Umbilical cord (tissue), 2 donors: ENCODE results near the gene RORC. TPM values are rescaled to one million over a fixed set of nuclear protein-coding genes. Genes with fewer than 3 reads are reported as not detected.

Experiments used
- DNase-seq: peaks from one replicate; pipeline ENCODE4 v3.0.0-alpha.2; 2015; ENCODE audit warnings: low spot score
- total RNA-seq: library from RNA; depleted of rRNA; stranded (reverse); fragments of >200 nt; gene quantifications from one replicate; pipeline ENCODE4 v1.2.3, GENCODE V29; 2014; ENCODE audit warnings: low replicate concordance; ENCODE audit not compliant: insufficient read depth

The RORC gene
- total RNA-seq, 1 donor from 2014 or later = 7.0 TPM

GRCh38 chr1:151849126-151849525, 17.5 kb upstream of the RORC start:
- no peak for DNase-seq

DNA sequence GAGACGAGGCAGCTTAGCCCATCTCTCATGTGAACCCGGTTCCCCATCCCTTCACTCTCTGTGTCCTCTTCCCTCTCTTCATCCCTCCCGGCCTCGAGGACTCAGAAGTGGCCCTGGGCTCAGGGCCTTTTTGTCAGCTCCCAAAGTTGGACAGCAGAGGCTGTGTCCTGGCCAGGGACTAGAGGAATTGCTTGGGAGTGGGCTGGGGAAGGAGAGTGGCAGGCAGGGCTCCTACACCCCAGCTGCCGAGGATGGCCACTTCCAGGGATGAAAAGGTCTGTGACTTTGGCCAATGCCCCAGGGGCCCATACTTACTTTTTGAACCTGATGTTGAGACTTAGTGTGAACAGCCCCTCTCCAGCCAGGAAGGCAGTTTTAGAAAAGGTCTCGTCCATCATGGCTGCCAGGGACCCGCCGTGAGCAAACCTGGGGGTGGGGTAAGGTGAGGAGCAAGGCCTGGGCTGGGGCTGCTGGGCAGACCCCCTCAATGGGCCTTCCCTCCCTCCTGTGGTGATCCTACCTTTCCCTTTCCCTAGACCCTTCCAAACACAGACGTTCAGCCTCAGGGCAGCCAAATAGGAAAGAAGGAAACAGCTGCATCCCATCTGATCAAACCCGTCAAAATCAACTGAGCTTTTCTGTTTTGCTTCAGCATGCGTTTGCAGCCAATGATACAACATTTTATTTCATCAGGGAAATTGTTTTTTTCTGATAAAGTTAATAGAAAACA, 16.4 kb upstream of the RORC start:
- DNase-seq = peak; percentile 38

- no peak for DNase-seq
Observed at GRCh38 chr1:151846686-151847237, 15.2 kb upstream of the RORC start.

- no peak for DNase-seq
Observed at GRCh38 chr1:151846062-151846568, 14.5 kb upstream of the RORC start.

- DNase-seq = no peak
Observed at GRCh38 chr1:151843398-151843797, 11.8 kb upstream of the RORC start.

DNA sequence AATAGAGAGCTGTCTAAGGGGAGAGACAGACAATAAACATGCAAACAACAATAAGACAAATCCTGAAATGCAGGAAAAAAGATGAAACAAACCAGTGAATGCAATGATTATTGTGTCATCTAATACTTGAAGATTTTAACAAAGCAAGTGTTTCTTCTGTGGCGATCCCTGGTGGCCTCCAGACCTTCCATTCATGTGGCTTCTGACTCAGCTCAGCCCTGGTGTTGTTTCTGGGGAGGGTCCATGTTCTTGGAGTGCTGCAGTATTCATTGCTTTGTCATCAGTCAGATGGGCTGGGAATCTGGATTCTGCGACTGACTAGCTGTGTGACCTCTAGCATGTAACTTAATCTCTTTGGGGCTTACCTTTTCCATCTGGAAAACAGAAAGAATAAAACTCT, 9.5 kb upstream of the RORC start:
- no peak for DNase-seq

DNA sequence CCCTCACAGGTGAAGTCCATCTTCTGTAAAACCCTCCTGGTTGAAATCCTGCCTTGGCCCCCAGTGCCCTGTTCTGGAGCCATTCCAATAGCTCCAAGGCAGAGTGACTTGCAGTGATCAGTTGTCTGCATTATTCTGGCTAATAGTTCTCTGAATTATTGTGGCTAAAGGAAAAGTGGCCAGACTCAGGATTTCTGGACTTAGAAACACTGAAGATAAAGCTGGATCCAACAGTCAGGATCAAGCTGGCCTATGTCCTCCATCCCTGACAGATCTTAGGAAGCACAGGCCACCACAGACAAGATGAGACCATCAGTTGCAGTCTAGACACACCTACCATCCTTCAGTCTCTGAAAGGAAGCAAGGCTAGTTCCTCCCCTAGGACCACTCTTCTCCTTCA, 8.8 kb upstream of the RORC start:
- no peak for DNase-seq

DNA sequence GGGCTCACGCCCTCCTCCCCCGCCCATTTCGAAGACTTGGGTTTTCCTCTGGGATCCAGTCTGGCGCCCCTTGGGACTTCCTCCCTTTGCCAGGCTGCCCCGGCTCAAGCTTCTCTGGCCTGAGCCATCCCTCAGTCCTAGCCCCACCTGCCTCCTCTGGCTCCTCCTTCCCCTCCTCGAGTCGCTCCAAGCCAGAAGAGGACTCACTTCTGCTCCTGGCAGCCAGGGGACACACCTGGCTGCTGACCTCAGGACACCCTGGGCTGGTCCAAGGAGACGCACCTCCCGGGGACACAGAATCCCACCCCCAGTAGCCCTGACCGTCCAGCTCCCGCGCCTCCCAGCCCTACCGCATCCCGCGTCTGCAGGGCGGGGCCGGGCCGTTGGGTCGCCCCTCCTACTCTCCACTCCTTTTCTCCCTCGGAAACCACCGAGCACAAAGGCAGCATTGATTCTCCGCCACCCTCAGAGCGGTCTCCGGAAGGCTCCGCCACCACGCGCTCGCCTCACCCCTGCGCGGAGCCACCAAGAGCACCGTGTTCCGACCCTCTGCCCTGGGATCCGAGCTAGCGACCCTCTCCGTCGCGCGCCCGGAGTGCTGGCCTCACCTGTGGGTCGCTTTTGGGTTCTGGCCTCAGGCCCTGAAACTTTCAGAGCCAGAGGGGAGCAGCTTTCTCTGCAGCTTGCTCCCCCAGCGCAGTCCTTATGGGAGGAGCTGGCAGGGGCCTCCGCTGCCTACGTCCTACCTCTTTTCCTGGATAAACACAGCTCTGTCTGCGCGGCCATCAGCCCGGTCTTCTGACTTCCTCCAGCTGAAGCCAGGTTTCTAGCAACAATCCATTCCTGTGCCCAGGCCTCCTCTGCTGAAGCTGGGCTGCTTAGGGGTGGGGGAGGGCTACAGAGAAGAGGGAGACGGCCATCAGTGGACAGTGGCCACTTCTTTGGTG, 8.1 kb upstream of the RORC start, which contains the start of gene C2CD4D:
Gene C2CD4D (minus strand): TSS at position 364 of the 947 bp plus-strand sequence. CDS start 831 bp downstream, outside the sequence.
- DNase-seq = no peak

GRCh38 chr1:151839082-151839412, 7.4 kb upstream of the RORC start:
- DNase-seq = no peak

DNA sequence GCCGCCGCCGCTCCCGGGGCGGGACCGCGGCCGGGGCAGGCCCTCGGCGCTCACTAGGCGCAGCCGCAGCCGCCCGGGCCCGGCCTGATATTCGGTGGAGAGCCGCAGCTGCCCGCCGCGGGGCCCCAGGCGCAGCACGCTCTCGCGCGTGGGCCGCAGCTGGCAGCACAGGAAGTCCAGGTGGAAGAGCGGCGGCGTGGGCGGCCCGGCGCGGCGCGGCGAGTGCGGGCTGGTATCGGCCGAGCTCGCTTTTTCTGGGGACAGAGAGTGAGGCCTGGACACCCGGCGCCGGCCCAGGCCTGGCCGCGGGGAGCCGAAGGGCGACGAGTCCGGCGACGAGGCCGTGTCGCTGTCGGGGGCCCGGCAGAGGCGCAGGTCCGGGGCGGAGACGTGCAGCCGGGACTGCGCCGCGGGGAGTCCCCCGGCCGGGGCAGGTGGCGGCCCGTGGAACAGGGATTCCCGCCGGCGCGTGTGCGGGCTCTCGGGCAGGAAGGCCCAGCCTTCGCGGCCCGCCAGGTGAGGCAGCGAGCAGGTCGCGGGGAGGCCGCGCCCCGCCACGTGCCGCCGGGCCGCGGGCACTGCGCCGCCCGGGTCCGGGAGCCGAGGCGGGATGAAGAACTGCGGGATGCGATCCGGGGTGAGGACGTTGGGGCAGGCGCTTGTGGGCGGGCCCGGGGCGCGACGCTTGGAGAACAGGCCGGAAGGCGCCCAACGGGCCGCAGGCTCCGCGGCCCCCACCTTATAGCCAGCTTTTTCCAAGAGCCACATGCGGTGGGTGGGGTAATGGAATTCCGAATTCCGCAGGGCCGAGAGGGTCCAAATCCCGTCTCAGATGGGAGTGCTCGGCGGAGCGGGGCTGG, 6.8 kb upstream of the RORC start:
- no peak for DNase-seq

DNA sequence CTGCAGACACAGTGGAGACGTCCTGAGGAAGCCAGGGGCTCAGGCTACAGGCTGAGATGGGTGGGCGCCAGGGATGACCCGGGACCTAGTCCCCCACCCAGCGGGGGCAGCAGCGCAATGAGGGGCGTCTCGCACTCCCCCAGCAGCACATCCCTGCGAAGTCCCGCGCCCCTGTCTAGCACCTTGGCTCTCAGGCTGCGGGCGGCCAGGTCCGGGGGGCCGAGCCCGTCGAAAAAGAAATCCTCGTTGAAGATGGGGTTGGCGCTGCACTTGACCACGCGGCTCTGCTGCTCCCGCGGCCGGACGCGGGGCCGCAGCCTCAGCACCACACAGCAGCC, 6.3 kb upstream of the RORC start:
- no peak for DNase-seq

- DNase-seq = no peak
Observed at GRCh38 chr1:151837197-151837596, 5.6 kb upstream of the RORC start.

DNA sequence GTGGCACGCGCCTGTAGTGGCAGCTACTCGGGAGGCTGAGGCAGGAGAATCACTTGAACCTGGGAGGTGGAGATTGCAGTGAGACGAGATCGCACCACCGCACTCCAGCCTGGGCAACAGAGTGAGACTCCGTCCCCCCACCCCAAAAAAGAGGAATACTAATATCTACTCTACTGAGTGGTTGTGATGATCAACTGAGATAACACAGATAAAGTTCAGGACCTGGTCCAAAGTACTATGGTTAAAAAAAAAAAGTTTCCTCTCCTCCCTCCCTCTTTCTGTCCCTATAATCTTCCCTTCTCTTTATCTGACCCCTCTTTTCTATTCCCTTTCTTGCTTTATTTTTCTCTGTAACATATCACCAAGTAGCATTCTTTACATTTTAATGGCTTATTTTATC, 4.0 kb upstream of the RORC start:
- no peak for DNase-seq

GRCh38 chr1:151834239-151834638, 2.6 kb upstream of the RORC start:
- DNase-seq = no peak

- no peak for DNase-seq
Observed at GRCh38 chr1:151833172-151833900, 1.7 kb upstream of the RORC start.

DNA sequence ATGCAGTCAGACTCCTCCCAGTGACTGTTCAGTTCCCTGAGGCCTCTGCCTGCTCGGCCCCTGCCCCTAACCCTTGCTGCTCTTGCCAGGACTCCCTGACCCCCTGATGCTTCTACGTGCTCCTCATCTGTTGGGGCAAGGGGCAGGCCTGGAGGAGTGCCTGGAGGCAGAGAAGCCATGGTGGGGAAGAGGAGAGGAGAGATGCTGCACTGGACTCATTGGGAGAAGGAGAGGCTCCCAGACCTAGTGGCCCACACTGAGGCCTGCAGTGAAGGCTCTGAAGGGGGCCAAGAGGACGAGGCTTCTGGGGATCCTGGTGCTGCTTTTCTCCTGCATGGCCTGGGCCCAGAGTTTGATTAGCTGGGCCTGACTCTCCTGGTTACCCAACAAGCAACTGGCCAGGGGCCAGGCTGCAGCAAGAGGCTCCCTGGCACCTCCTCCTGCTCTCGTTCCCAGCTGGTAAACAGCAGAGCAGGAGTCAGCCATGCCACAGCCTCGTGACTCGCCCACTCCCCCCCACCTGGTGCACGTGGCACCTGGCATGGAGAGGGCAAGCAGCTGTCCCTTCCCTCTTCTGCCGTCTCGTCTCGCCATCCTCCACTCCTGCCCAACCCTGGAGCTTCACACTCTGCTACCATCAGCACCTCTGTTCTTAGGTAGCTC, 847 bp upstream of the RORC start:
- DNase-seq = no peak

DNA sequence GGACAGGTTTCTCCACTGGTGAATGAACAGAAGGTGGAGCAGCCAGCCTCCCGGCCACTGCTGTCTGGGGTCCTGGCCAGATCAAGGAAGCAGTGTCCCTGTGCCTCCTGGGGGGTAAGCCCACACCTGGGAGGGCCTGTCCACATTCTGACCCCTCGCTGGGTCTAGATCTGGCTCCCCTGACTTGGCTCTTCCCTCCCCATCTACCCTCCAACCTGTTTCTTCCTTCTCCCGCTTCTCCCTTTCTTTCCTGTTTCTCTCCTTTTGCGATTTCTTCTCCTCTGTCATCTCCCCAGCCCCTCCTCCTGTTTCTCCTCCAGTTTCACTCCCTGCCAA, 378 bp downstream of the RORC start:
- DNase-seq = no peak

DNA sequence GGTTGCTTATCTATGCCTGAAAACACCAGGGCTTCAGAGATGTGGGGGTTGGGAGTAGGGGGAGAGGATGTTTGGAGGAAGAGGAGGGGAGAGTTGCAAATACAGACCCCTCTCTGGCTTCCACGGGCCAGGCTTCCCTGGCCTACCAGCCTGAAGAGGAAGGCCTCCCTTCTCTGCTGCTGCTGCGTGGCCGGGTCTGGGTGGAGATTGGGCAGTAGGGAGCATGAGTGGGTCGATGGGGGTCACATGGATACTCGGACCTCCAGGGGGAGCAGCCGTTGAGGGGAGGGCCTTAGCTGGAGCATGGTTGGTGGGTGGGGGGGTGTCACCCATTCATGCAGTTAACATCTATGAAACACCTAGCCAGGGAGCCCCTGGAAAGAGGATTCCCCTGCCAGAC, 1.5 kb downstream of the RORC start:
- DNase-seq = no peak

GRCh38 chr1:151829352-151830046, 2.1 kb downstream of the RORC start:
- no peak for DNase-seq

DNA sequence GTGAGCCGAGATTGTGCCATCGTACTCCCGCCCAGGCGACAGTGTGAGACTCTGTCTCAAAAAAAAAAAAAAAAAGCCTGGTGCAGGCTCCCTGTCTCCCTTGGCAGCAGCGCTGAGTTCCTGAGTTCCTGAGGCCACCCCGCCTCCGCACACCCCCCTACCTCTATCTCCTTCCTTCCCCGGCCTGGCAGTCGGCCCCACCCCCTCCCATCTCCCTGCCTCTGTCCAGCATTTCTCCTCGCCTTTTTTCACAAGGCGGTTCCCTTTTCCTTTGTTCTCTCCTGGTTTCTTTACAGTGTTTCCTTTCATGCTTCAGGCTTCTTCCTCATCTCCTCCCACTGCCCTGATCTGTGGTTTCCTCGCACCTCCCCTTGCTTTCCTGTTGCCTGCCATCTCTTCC, 2.7 kb downstream of the RORC start:
- DNase-seq = peak; percentile 58
